Tongue (tissue), 2 donors: ENCODE measurements around the gene GDPD3. TPM values are rescaled to one million over a fixed set of nuclear protein-coding genes. Genes with fewer than 3 reads are reported as not detected.

Experiments
- DNase-seq: peaks from one replicate; pipeline ENCODE4 v3.0.0-alpha.2; 2015
- total RNA-seq: library from RNA; depleted of rRNA; stranded (reverse); fragments of >200 nt; gene quantifications from one replicate; pipeline ENCODE4 v1.2.3, GENCODE V29; 2014

Gene GDPD3
- total RNA-seq, 1 donor from 2014 or later, result 3.3 TPM

GRCh38 chr16:30054959-30055553 is 58.3 kb downstream of the GDPD3 start:
- no peak for DNase-seq

Other genes starting within 250 kb of the GDPD3 start
- 4.7 TPM for gene SEZ6L2, start 214.0 kb downstream of the GDPD3 start, total RNA-seq
- 1.6 TPM for gene ASPHD1, start 213.0 kb downstream of the GDPD3 start, total RNA-seq
- 8.7 TPM for gene KCTD13, start 187.3 kb downstream of the GDPD3 start, total RNA-seq
- 28.2 TPM for gene TMEM219, start 151.5 kb downstream of the GDPD3 start, total RNA-seq
- gene TAOK2, start 139.7 kb downstream of the GDPD3 start, total RNA-seq, result 37.7 TPM
- gene HIRIP3, start 117.9 kb downstream of the GDPD3 start, total RNA-seq, result 13.1 TPM
- gene INO80E, start 117.3 kb downstream of the GDPD3 start, total RNA-seq, result 38.1 TPM
- 1.0 TPM for gene DOC2A, start 102.5 kb downstream of the GDPD3 start, total RNA-seq
- not detected for gene C16orf92, start 90.3 kb downstream of the GDPD3 start, total RNA-seq
- 0.82 TPM for gene TLCD3B, start 82.3 kb downstream of the GDPD3 start, total RNA-seq
- 1,849 TPM for gene ALDOA, start 47.8 kb downstream of the GDPD3 start, total RNA-seq
- 72.4 TPM for gene PPP4C, start 37.5 kb downstream of the GDPD3 start, total RNA-seq
- 1.4 TPM for gene TBX6, start 21.6 kb downstream of the GDPD3 start, total RNA-seq
- 10.4 TPM for gene YPEL3, start 17.3 kb downstream of the GDPD3 start, total RNA-seq
- gene MAPK3, start 9.7 kb upstream of the GDPD3 start, total RNA-seq, result 18.0 TPM
- 14.8 TPM for gene CORO1A, start 70.1 kb upstream of the GDPD3 start, total RNA-seq
- 40.7 TPM for gene BOLA2B, start 80.1 kb upstream of the GDPD3 start, total RNA-seq
- 13.7 TPM for gene SLX1A, start 80.3 kb upstream of the GDPD3 start, total RNA-seq
- 5.8 TPM for gene SULT1A3, start 85.7 kb upstream of the GDPD3 start, total RNA-seq
- 2.4 TPM for gene NPIPB13, start 134.9 kb upstream of the GDPD3 start, total RNA-seq
- gene CD2BP2, start 241.8 kb upstream of the GDPD3 start, total RNA-seq, result 29.8 TPM